HEK293 (cell line): ENCODE results near the gene LARGE1.

Experiments used
- ATF2 ChIP-seq: fragments of 450-650 bp; formaldehyde crosslinking; IDR thresholded peaks from 2 replicates; pipeline ENCODE4 v1.5.1; 2016; ENCODE audit warnings: missing biosample characterization, missing genetic modification characterization, low read depth
- PATZ1 ChIP-seq: fragments of 450-650 bp; formaldehyde crosslinking; IDR thresholded peaks from 2 replicates; pipeline ENCODE4 v1.5.1; 2016; ENCODE audit warnings: missing biosample characterization, missing genetic modification characterization
- SALL2 ChIP-seq: fragments of 450-650 bp; formaldehyde crosslinking; IDR thresholded peaks from 2 replicates; pipeline ENCODE4 v1.5.0; 2017; ENCODE audit warnings: missing biosample characterization, mild to moderate bottlenecking, missing genetic modification characterization, borderline replicate concordance
- SETDB1 ChIP-seq: IDR thresholded peaks from one replicate; pipeline ENCODE4 v1.6.1; 2017; ENCODE audit warnings: mild to moderate bottlenecking, low read length, moderate library complexity, mixed read lengths; ENCODE audit not compliant: insufficient read length
- SP2 ChIP-seq: fragments of 450-650 bp; formaldehyde crosslinking; IDR thresholded peaks from 2 replicates; pipeline ENCODE4 v1.5.1; 2016; ENCODE audit warnings: missing biosample characterization, missing genetic modification characterization
- ZBTB26 ChIP-seq: fragments of 450-650 bp; formaldehyde crosslinking; optimal IDR thresholded peaks from 2 replicates; pipeline ENCODE3; 2016; ENCODE audit warnings: missing biosample characterization, mild to moderate bottlenecking, missing genetic modification characterization
- TF ChIP-seq, protein P1 (sequence below): fragments of 450-650 bp; formaldehyde crosslinking; IDR thresholded peaks from 2 replicates; pipeline ENCODE4 v1.5.1; 2016; ENCODE audit warnings: missing biosample characterization, missing genetic modification characterization

- TF ChIP-seq, protein P1, sequence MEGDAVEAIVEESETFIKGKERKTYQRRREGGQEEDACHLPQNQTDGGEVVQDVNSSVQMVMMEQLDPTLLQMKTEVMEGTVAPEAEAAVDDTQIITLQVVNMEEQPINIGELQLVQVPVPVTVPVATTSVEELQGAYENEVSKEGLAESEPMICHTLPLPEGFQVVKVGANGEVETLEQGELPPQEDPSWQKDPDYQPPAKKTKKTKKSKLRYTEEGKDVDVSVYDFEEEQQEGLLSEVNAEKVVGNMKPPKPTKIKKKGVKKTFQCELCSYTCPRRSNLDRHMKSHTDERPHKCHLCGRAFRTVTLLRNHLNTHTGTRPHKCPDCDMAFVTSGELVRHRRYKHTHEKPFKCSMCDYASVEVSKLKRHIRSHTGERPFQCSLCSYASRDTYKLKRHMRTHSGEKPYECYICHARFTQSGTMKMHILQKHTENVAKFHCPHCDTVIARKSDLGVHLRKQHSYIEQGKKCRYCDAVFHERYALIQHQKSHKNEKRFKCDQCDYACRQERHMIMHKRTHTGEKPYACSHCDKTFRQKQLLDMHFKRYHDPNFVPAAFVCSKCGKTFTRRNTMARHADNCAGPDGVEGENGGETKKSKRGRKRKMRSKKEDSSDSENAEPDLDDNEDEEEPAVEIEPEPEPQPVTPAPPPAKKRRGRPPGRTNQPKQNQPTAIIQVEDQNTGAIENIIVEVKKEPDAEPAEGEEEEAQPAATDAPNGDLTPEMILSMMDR (tag by site-specific recombination) = no peak
- TF ChIP-seq SALL2 (tag by site-specific recombination) (no peak), SP2 (tag by site-specific recombination) (no peak), SETDB1 (no peak), PATZ1 (tag by site-specific recombination) (no peak), ZBTB26 (tag by site-specific recombination) (no peak), ATF2 (tag by site-specific recombination) (no peak)
These were observed 107.8 kb downstream of the LARGE1 start for GRCh38 chr22:33812360-33812977.
